GM18951 (cell line): ENCODE data around the gene ASCL5.
A peak's percentile ranks its signal among the peaks of the same experiment; 100 is the strongest.

Experiments
- POLR2A ChIP-seq: IDR thresholded peaks from 4 replicates; pipeline ENCODE4 v1.6.1; 2011; ENCODE audit warnings: mild to moderate bottlenecking; ENCODE audit not compliant: insufficient read length, insufficient read depth; ENCODE audit errors: extremely low read depth
- in situ Hi-C: fragments of 300-500 bp; cut with MboI; formaldehyde crosslinking; loops from one replicate; pipeline ENCODE4 v1.12.0; 2022; ENCODE audit warnings: low sequenced_read_pairs, mixed read lengths, inconsistent platforms; ENCODE audit not compliant: unreplicated experiment

Gene ASCL5, protein sequence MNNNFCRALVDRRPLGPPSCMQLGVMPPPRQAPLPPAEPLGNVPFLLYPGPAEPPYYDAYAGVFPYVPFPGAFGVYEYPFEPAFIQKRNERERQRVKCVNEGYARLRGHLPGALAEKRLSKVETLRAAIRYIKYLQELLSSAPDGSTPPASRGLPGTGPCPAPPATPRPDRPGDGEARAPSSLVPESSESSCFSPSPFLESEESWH

DNA sequence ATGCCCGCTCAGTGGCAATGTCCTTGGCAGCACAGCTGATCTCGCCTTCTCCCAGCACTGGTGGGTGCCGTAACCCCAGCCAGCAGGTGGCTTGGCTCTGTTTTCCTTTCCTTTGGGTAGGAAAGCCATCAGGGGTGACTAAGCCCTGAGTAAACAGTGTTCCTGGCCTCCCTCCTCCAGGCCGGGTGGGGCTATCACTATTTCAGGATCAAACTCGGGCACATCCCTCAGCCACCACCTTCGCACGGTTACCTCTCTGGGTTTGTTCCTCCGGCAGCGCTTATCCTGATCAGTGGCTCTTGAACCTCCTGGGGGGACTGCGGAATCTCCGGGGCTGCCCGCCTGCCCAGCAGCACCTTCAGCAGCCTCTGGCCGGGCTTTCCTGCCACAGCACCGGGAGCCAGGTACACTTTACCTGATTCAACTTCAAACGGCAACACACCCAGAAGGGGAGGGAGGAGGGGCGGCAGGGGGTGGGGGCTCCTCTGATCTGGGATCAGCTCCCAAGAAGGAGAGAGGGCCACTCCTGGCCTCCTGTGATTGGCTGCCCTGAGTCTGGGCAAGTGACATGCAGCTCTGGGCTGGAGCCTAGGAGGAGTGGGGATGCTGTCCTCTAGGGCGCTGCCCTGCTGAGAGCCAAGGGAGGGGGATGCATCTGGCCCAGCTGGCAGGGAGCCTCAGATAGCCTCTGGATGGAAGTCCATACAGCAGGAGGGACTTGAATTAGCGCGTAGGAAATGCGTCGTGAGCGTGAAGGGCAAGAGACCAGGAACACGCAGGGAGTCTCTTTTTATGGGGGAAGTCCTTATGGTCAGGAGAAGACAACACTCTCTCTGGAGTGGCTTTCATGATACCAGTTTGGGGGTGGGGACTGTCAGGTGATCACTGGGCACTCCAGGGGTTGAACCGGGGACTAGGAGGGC, at the start of gene ASCL5:
ASCL5 (minus strand) TSS at position 353 of the 923 bp plus-strand sequence. CDS start 11,812 bp downstream, outside the sequence.
- no peak for TF ChIP-seq POLR2A
- in situ Hi-C loops, result no loop called here

DNA sequence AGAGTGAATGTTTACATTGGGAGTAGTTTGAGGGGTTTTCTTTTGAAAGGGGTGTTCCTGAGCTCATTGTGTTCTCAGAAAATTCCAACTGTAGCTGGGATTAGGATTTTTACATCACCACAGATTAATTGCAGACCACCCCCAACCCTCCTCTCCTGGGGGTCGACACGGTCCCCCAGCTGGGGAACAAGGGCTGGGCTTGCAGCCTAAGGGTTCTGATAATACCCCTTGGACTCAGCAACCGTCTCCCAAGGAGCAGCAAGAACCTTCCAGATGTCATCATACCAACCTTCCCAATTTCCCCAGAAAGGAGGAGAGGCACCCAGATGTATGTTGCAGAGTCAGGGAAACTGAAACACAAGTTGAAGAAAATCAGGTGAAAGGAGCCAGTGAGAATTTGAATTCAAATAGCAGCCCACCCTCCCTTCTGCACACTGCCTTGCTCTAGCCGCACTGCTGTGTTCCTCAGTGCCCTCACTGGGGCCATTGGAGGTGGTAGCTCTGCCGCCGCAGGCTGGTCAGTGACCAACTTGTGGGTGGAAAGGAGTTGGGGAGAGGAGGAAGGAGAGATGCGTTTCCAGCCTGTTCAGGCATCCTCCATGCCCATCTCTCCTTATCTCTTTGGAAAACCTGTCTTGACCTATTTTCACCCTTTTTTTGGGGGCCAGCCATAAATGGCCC, 49.0 kb upstream of the ASCL5 start:
- no peak for TF ChIP-seq POLR2A
- in situ Hi-C loops, result no loop called here

DNA sequence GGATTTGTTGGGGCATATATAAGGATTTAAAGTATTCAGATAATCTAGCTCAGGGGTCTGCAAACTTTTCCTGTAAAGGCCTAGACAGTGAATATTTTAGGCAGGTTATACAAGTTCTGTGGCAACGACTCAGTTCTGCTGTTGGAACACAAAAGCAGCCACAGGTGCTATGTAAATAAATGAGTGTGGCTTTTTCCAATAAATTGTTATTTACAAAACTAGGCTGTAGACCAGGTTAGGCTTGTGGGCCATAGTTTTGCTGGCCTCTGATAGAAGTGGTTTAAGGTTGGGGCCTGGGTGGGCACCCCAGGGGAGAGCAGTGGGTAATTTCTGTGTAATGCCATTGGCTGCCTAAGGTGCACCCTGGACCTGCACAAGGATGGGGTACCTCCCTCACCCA, 46.8 kb upstream of the ASCL5 start:
- in situ Hi-C loops, result no loop called here

GRCh38 chr1:201172999-201173610, 46.1 kb upstream of the ASCL5 start:
- TF ChIP-seq POLR2A, result no peak
- in situ Hi-C loops, result no loop called here

More for the DNA sequence above, 46.8 kb upstream of the ASCL5 start:
- TF ChIP-seq POLR2A, result no peak

DNA sequence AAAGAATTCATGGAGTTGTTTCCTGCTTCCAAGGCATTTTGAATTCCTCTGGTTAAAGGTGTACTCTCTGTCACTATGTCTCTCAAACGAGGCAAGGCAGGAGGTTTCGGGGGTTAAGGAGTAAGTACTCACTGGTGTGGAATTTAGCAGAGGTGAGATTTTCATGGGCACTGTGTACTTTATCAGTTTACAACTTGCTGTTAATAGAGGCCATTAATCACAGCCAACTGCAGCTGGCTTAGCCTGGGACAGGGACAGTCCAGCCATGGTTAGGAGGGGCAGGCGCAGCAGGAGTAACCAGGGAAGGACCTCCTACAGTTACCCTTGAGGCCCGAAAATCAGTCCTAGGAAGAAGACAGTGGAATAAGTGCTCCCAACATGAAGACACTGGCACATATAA, 45.3 kb upstream of the ASCL5 start:
- in situ Hi-C loops, result no loop called here

GRCh38 chr1:201171063-201172036, 44.4 kb upstream of the ASCL5 start:
- in situ Hi-C loops, result no loop called here
- TF ChIP-seq POLR2A, result peak; percentile 0

More for the DNA sequence above, 45.3 kb upstream of the ASCL5 start:
- TF ChIP-seq POLR2A, result no peak

DNA sequence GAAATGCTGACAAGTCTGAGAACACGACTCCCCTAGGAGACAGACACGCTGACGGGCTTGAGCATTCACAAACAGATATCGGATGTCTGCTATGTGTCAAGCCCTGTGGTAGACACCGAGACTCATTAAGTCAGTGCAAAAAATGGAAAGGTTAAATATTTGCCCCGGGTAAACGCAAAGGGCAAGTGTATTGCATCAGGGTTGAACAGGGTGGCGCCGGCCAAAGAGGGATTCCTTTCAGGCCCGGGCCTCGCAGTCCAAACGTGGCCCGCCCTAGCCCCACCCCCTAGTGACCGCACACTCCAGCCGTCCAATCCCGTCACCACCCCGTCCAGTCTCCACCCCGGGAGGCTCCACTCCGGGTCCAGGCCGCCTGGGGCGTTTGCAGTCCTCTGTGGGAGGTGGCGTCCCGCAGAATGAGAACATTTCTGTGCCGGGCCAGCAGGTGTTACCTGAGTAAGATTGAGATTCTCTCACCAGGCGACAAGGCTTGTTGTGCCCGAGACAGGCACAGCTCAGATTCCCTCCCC, 43.6 kb upstream of the ASCL5 start:
- TF ChIP-seq POLR2A, result peak; percentile 53

GRCh38 chr1:201169971-201170532, 43.1 kb upstream of the ASCL5 start:
- in situ Hi-C loops, result no loop called here
- no peak for TF ChIP-seq POLR2A

More for the DNA sequence above, 43.6 kb upstream of the ASCL5 start:
- in situ Hi-C loops, result no loop called here

GRCh38 chr1:201169203-201169602, 42.2 kb upstream of the ASCL5 start:
- in situ Hi-C loops, result no loop called here
- no peak for TF ChIP-seq POLR2A

DNA sequence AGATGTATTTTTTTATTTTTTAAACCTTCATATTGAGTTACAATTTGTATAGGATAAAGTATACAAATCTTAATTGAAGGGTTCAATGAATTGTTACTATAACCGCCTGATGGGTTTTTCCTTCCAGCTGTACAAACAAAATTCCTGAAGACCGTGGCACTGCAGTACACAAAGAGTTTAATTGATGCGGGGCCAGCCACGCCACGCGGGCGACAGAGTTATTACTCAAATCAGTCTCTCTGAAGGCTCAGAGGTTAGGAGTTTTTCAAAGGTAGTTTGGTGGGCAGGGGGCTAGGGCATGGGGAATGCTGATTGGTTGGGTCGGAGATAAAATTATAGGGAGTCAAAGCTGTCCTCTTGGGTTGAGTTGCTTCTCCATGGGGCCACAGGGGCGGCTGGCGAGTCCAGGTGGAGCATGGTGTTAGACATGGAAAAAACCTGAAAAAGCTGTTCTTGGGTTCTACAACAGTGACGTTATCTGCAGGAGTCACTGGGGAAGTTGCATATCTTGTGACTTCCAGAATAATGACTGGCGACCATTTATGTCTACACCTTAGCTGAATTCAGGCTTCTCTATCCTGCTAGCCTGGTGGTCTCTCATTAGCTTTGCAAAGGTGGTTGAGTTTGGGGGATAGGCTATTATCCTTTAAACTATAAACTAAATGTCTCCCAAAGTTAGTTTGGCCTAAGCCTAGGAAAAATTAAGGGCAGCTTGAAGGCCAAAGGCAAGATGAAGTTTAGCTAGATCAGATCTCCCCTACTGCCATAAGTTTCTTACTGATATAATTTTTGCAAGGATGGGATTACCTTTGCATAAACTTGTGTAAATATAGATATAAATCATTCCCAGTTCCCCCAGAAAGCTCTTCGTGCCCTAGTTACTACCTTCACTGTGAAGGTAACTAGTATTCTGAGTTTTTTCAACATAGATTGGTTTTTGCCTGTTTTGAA, 40.3 kb upstream of the ASCL5 start:
- TF ChIP-seq POLR2A, result no peak
- in situ Hi-C loops, result no loop called here
